KG1 (cell line): ENCODE measurements around the gene TOB2.
"Not testable (repeated sequence)": the region's sequence is repeated elsewhere in the genome, so short reads cannot be mapped to it uniquely, and the experiment has no call there.

Experiments used
- DNase-seq: peaks from one replicate; lab custom pipeline; 2025; lab: John Stamatoyannopoulos, UW

The TOB2 gene

DNA sequence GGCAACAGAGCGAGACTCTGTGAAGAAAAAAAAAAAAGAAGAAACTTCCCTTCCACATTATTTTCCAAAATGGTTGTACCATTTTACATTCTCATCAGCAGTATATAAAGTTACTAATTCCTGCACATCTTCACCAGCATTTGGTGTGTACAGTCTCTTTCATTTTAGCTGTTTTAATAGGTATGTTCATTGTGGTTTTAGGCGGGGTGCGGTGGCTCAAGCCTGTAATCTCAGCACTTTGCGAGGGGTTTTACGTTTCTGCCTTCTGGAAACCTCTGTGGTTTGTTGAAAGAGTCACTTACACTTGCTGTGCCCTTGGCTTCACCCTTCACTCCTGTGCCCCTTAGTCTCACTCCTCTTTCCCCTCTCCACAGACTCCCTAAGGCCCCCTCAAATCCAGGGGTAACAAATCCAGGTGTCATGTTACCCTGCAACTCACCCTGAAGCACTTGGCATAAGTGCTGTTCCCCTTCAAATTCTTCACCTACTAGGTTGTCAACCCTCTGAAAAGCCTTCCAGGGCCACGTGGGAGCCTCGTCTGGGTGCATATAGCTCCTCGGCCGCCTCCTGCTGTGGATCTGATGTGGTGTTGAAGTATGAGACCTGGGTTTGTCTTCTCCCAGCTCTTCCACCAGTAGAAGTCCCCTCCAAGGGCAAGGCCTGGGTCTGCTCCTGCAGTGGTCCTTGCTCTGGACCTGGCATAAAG lies 20.8 kb downstream of the TOB2 start:
- no peak for DNase-seq

DNA sequence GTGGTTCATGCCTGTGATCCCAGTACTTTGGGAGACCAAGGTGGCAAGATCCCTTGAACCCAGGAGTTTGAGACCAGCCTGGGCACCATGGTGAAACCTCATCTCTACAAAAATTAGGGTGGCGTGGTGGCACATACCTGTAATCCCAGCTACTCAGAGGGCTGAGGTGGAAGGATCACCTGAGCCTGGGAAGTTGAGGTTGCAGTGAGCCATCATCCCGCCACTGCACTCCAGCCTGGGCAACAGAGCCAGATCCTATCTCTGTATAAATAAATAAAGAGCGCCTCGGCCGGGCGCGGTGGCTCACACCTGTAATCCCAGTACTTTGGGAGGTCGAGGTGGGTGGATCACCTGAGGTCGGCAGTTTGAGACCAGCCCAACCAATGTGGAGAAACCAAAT lies 27.9 kb downstream of the TOB2 start:
- DNase-seq: no peak

DNA sequence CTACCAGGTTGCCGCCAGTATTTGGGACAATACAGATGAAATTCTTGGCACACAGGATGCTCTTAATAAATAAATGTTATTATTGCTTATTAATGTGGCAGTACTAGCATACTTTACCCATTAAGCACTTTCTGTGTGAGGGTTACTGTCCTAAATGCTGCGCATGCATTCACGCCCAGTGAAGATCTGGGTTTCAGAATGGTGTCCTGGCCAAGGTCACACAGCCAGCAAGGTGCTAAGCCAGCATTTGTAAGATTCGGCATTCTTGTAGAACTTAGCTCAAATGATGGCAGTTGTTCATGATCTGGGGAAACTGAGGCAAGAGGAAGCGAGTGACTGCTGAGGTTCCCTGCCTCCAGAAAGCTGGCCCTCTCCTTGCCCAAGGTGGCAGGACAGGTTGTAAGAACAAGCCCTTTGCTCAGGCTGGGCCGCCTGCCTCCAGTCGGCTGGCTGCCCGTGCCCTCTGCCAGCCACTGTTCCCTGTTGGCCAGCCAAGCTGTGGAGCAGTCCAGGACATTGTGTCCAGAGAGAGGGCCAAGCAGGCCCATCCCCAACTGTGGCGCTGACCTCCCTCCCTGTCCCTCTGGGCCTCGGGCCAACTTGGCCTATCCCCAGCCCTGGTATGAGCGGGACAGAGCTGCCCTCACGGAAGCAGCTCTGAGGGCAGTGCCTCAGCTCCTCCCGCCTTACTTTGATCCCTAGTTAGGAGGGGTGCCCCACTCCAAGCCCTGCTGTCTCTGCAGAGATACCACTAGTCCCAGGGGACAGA lies 28.8 kb downstream of the TOB2 start:
- DNase-seq: no peak

DNA sequence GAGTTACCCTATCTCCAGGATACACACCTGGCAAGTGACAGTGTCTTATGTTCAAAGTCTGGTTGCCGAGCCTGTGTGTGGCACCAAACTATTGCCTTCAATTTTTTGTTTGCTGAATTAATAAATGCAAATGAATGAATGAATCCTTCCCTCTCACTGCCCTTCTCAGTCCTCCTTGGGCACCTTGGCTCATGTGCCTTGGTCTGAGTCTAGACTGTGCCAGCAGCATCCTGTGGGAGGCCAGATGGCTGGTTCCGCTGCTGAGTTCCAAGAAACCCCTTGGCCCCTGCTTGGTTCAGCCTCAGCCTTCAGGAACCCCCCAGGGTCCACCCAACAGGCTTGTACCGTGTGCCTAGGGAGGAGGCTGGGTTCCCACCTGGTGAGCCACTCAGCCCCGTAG lies 31.0 kb downstream of the TOB2 start:
- DNase-seq: no peak

DNA sequence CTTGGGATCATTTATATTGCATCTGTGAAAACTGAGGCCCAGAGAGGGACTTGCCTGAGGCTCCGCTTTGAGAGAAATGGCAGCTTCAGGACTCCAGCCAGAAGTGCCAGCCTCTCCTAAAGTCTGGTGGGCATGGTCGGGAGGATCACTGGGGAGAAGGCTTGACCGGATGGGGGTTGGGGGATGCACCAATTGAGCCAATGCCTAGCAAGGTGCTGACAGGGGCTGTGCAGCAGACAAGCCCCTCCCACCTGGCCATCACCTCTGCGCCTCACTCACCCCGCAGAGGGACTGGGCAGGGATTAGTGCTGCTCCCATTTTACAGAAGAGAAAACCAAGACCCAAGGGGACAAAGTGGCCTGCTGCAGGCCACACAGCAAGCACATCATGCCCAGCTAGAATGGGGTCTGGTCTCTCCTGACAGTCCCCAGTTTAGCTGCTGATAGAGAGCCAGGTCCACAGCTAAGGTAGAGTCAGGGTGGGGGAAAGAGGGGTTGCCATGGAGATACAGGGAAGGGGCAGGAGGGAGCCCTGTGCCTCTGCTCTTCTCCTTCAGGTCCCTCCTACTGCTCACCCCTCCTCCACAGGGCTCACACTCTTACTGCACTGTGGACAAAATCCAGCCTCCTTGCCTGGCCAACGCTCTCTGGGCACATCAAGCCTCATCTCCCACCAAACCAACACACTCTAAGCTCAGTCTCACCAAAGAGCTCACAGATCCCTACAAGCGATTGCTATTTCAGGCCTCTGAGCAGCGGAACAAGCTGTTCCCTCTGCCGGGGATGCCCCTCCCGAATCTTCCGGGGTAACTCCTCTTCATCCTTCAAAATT lies 35.4 kb downstream of the TOB2 start:
- DNase-seq: no peak

DNA sequence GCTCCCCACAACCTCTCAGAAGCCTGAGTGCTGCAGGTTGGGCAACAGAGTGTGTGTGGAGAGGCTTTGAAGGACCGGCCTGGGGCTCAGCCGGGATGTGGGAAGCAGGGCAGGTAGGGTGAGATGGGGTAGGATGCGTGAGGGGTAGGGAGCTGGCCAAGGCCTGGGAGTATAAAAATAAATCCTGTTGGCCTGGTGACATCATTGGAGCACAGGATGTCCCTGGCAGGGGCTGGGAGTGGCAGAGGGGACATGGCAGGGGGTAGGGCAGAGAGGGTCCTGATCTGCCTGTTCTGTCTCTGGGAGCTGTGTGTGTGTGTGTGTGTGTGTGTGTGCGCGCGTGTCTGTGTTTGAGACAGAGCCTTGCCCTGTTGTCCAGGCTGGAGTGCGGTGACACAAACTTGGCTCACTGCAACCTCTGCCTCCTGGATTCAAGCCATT lies 36.3 kb downstream of the TOB2 start:
- DNase-seq: no peak

DNA sequence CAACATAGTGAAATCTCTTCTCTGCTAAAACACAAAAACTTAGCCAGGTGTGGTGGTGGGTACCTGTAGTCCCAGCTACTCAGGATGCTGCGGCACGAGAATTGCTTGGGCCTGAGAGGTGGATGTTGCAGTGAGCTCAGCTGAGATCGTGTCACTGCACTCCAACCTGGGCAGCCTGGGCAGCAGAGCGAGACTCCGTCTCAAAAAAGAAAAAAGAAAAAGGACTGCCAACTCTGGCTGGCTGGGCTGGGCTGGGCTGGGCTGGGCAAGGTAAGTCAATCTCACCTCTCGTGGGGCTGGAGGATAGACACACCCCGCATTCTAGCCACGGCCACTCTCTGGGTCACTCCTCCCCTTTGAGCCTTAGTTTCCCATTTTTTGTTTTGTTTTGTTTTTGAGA lies 37.9 kb downstream of the TOB2 start:
- DNase-seq: no peak

DNA sequence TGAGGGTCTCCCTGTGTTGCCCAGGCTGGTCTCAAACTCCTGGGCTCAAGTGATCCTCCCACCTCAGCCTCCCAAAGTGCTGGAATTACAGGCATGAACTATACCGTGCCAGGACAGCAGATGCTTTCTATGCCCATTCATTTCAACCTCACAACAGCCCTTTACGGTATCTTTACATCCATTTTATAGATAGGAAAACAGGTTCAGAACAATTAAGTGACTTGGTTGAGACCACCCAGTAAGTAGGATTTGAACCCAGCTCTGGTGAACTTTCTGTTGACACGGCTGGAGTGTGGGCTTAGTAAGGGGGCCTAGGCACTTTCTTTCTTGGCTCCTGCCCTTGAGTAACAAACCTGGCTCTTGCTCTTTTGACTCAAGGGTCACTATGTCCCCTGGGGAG lies 39.2 kb downstream of the TOB2 start:
- no peak for DNase-seq

DNA sequence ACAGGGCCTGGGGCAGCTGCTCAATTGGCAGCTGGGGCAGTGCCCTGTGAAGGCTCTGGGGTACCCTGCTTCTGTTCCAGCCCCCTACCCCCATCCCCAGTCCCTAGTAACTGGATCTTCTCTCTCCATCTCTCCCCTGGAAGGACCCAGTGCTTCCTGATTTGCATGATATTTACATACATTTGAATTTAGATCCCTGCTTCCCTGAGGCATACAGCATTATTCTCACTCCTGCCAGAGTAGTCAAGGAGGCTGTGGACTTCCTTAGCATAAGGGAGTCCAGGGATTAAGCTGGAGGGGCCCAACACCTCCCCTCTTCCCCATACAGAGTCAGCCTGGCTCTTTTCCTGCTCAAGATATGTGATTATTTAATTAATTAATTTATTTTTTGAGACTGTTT lies 40.2 kb downstream of the TOB2 start:
- no peak for DNase-seq

DNA sequence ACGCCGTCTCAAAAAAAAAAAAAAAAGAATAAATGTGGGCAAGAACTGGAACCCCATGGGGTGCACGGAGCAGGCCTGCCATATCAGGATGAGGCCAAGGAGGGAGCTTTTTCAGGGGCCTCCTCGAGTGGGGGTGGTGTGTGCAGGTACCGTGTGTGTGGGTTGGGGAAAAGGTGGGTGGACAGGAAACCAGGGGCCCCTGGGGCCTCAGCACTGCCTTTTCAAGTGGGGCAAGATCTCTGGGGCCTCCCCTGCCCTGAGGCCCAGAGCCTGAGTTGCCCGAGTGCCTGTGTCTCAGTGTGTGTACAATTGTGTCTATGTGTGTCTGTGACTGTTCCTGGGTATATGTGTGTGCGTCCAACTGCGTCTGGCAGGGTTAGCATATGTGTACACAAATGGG lies 41.0 kb downstream of the TOB2 start:
- no peak for DNase-seq

DNA sequence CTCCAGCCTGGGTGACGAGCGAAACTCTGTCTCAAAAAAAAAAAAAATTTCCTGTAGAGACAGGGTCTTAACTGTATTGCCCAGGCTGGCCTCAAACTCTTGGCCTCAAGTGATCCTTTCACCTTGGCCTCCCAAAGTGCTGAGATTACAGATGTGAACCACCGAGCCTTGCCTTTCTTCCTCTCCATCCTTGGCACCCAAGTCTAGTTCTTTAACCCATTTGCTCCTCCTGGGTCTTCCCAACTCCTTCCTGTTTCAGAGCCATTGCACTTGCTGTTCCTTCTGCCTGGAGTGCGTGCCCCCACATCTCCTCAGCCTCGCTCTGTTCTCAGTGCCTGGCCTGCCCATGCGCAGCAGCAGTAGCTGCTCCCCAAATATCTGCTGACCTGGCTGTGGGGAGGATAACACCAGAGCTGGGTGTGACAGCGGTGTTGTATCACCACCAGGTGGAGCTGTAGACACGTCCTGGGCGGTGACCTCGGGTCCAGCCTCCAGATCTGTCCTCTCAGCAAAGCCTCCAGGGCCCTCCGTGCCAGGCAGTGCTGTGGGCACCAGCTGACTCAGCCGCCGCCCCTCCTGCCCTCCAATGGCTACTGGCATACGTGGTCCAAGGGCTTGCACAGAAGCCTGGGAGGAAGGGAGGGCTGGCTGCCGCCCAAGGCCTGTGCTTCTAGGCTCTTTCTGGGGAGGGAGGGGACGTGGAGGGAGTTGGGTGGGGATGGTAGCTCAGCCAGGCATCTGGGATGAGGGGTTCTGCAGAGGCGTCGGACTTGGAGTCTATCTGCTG lies 42.9 kb downstream of the TOB2 start:
- peak; percentile 33 for DNase-seq

DNA sequence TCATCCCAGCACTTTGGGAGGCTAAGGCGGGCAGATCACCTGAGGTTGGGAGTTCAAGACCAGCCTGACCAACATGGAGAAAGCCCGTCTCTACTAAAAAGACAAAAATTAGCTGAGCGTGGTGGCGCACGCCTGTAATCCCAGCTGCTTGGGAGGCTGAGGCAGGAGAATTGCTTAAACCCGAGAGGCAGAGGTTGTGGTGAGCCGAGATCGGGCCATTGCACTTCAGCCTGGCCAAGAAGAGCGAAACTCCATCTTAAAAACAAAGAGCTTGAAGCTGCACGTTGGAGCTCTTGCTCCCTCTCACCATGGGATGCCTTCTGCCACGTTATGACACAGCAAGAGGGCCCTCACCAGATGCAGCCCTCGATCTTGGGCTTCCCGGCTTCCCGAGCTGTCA lies 43.8 kb downstream of the TOB2 start:
- DNase-seq: not testable (repeated sequence)

DNA sequence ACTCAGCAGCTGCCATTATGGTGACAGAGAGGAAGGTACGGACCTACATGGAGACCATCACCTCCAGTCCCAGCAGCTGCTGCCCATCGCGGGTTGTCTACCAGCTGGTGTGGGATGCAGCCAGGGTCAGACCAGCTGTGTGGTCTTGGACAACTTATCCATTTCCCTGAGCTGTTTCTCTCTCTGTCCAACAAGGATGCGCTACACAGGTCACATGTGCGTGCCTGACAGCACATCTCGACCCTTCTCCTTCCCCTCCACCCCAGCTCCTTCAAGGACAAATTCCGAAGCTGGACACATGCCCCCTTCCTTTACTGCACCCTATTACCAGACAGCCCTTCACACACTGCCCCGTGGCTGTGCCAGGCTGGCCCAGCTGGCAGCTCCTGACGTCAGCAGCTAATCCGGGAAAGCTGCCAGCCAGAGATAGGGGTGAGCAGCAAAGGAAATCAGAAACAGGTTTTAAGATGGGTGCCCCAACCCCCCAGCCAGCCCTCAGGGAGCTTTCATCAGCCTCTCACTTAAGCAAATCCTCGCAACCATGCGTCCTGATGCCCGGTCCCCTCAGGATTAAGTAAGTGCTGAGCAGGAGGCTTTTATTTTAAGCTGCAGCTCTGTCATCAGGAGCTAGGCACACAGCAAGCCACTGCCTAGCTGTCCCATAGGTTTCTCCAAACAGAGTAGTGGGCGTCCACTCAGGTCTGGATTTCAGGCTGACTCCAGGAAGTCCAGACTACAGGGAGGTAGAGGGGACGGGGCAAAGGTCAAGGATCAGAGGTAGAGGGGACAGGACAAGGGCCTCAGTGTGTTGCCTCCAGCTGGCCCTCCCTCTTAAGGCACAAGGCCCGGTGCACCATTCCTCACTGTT lies 44.6 kb downstream of the TOB2 start:
- DNase-seq: no peak

DNA sequence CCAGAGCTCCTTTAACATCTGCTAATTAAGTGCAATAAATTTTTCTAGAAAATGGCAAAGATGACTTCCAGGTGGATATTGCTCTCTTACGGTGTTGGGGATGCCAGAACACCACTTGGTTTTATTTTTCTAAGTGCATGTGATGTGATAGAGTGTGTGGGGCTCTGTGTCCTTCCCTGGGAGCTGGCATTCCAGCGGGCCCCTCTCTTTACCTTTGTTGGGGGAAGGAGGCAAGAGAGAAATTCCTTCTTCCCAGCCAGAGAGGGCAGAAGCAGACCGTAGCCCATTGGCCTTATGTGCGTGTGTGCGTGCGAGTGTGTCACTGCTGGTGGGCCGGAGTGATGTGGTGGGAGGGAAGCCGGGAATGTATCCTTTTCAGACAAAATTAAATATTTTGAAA lies 47.7 kb downstream of the TOB2 start:
- no peak for DNase-seq

DNA sequence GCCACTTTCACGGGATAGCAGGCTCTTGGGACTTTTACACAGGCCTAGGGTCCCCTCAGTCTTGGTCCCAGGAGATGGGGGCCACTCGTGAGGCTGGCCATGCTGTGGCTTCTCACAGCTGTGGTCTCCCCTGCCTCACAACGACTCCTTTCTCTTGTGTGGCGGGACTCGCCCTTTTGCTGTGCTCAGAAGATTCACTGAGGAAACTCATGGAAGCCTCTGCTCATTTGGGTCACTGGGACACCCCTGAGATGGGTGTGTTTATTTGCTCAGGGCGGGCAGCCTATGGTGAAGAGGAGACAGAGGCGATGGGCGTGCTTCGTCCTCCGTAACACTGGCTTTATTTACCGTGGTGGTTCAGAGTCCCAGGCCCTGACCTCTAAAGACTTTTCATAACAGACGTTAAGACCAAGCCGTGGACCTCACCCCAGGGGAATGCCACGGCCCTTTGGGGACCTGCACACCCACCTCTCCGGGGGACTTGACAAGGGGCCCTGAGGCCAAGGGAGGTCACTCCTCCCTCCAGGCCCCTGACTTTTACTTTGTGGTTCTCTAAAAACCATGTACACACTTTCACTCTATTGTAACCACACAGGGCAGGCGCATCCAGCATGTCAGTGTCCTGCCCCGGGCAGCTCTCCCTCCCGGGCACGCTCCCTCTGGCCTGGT lies 49.3 kb downstream of the TOB2 start:
- no peak for DNase-seq

DNA sequence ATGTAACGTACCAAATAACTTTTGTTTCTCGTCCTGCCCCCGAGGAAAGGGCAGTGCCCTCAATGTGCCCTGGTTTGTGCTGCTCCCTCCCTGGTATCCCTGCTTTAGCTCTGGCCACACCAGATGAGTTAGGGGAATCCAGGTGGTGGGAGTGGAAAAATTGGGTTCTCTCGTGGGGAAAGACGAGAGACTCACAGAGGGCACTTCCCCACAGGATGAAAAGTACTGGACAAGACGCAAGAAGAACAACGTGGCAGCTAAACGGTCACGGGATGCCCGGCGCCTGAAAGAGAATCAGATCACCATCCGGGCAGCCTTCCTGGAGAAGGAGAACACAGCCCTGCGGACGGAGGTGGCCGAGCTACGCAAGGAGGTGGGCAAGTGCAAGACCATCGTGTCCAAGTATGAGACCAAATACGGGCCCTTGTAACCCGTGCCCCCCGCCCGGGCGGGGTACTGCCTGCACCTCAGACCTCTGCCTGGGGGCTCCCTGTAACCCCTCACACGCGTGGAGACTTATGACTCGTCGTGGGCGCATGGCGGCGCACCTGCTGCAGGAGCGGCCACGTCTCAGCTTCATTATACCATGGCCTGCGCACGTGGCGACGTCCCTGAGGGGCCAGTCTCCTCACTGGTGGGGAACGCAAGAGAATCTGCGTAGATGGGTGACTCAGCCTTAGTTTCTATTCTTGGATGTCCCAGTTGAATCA lies 50.9 kb downstream of the TOB2 start:
- DNase-seq: no peak

DNA sequence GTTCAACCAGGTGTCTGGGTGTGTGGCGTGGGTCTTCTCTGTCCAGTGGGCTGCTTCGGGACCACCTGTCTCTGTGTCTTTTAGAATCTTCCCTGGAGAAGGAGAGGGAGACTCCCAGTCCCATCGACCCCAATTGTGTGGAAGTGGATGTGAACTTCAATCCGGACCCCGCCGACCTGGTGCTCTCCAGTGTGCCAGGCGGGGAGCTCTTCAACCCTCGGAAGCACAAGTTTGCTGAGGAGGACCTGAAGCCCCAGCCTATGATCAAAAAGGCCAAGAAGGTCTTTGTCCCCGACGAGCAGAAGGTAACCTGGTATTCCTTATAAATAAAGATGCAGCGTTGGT lies 52.6 kb downstream of the TOB2 start:
- DNase-seq: no peak

DNA sequence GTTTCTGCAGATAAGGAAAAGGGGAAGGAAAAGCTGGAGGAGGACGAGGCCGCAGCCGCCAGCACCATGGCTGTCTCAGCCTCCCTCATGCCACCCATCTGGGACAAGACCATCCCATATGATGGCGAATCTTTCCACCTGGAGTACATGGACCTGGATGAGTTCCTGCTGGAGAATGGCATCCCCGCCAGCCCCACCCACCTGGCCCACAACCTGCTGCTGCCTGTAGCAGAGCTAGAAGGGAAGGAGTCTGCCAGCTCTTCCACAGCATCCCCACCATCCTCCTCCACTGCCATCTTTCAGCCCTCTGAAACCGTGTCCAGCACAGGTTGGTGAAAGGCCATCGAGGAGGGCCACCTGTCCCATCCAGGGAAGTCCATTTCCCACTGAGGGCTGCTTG lies 59.3 kb downstream of the TOB2 start:
- DNase-seq: no peak

DNA sequence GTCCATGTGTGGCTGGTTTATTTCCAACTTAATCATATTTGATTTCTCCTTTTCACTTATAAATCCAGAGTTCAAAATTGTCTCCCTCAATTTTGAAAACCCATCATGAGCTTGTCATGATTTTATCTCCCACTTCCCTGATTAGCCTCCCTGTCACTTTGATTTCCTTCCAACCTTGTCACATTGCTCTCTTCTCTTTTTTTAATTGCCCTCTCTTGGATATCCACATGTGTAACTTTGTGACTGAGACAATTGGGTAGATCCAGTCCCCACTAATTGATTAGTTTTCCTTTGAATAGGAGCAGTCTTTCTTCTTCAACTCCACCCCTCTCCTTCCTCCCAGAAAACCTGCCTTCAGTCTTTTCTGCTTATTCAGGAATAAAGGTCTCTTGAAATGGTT lies 62.5 kb downstream of the TOB2 start:
- no peak for DNase-seq
